ENCODE results near the gene CCSER1.

GRCh38 chr4:90254357-90254756 is 127.2 kb downstream of the CCSER1 start:
- TF ChIP-seq CTCF (IDR thresholded peaks at IDR 0.05) (no peak), EP300 (IDR thresholded peaks at IDR 0.05; ENCODE audit: low read depth) (no peak), POLR2A (IDR thresholded peaks at IDR 0.05) (no peak)
